ENCODE results near the gene PPP4R3A.

DNA sequence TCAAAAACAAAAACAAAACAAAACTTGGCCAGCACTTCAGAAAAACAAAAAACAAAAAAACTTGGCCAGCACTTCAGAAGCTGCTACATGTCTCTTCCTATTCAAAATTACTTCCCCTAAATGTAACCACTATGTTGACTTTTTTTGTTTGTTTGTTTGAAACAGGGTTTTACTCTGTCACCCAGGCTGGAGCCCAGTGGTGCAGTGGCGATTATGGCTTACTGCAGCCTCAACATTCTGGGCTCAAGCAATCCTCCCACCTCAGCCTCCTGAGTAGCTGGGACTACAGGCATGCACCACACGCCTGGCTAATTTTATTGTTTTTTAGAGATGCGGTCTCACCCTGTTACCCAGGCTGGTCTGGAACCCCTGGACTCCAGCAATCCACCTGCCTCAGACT lies 38.0 kb upstream of the PPP4R3A start:
- TF ChIP-seq, protein P1, sequence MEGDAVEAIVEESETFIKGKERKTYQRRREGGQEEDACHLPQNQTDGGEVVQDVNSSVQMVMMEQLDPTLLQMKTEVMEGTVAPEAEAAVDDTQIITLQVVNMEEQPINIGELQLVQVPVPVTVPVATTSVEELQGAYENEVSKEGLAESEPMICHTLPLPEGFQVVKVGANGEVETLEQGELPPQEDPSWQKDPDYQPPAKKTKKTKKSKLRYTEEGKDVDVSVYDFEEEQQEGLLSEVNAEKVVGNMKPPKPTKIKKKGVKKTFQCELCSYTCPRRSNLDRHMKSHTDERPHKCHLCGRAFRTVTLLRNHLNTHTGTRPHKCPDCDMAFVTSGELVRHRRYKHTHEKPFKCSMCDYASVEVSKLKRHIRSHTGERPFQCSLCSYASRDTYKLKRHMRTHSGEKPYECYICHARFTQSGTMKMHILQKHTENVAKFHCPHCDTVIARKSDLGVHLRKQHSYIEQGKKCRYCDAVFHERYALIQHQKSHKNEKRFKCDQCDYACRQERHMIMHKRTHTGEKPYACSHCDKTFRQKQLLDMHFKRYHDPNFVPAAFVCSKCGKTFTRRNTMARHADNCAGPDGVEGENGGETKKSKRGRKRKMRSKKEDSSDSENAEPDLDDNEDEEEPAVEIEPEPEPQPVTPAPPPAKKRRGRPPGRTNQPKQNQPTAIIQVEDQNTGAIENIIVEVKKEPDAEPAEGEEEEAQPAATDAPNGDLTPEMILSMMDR (IDR thresholded peaks at IDR 0.05; ENCODE audit: insufficient read depth, low read length), result no peak
- TF ChIP-seq POLR2AphosphoS5 (IDR thresholded peaks at IDR 0.05; ENCODE audit: low read depth), result no peak

All from HL-60 (cell line).